A673 (cell line): ENCODE data around the gene UBASH3B. TPM values are rescaled to one million over a fixed set of nuclear protein-coding genes. Genes with fewer than 3 reads are reported as not detected.

Experiments used
- BruUV-seq: library from RNA; stranded (reverse); fragments of 400-500 nt; replicated peaks from 2 replicates; lab custom pipeline; 2021; lab: Mats Ljungman, UMichigan
- CTCF ChIA-PET: fragments of 300-600 bp; sonication (Branson Sonifier 250); formaldehyde crosslinking; loops from one replicate; lab custom pipeline; 2022; ENCODE audit warnings: antibody characterized with exemption; lab: Charles Lee
- POLR2A ChIA-PET: fragments of 300-600 bp; sonication (Branson Sonifier 250); formaldehyde crosslinking; loops from one replicate; lab custom pipeline; 2022; ENCODE audit warnings: antibody characterized with exemption; ENCODE audit not compliant: low non-redundant PET; lab: Charles Lee
- DNase-seq: peaks from one replicate; pipeline ENCODE4 v3.0.0-alpha.2; 2015; ENCODE audit warnings: low spot score
- H3K27ac ChIP-seq: fragments of 200-600 bp; sonication (generic); 2 replicates; pipeline ENCODE4 v1.5.1; 2016; ENCODE audit warnings: mixed run types, low read depth, mild to moderate bottlenecking, mixed read lengths, antibody characterized with exemption, low read length; ENCODE audit not compliant: poor library complexity, severe bottlenecking
- H3K27me3 ChIP-seq: fragments of 200-600 bp; sonication (generic); replicated peaks from 2 replicates; pipeline ENCODE4 v1.6.1; 2017; ENCODE audit warnings: mixed run types, low read depth, mild to moderate bottlenecking, mixed read lengths, antibody characterized with exemption, low read length; ENCODE audit not compliant: insufficient read depth, poor library complexity
- H3K36me3 ChIP-seq: fragments of 200-600 bp; sonication (generic); 2 replicates; pipeline ENCODE4 v1.6.1; 2016; ENCODE audit warnings: mixed run types, mild to moderate bottlenecking, mixed read lengths, antibody characterized with exemption, low read length; ENCODE audit not compliant: insufficient read depth, poor library complexity, severe bottlenecking
- H3K4me1 ChIP-seq: fragments of 200-600 bp; sonication (generic); 2 replicates; pipeline ENCODE4 v1.6.1; 2017; ENCODE audit warnings: mixed run types, mild to moderate bottlenecking, mixed read lengths, antibody characterized with exemption, low read length; ENCODE audit not compliant: insufficient read depth, poor library complexity, severe bottlenecking
- H3K4me3 ChIP-seq: fragments of 200-600 bp; sonication (generic); 2 replicates; pipeline ENCODE4 v1.5.1; 2016; ENCODE audit warnings: low read depth, mixed run types, mild to moderate bottlenecking, mixed read lengths, low read length; ENCODE audit not compliant: poor library complexity, severe bottlenecking
- H3K9me3 ChIP-seq: fragments of 200-600 bp; sonication (generic); 2 replicates; pipeline ENCODE4 v1.6.1; 2016; ENCODE audit warnings: mixed run types, low read depth, mild to moderate bottlenecking, mixed read lengths, antibody characterized with exemption, low read length; ENCODE audit not compliant: poor library complexity, severe bottlenecking
- EZH2 ChIP-seq: fragments of 200-600 bp; sonication (generic); IDR thresholded peaks from 2 replicates; pipeline ENCODE4 v1.6.1; 2017; ENCODE audit warnings: borderline replicate concordance, low read depth, mild to moderate bottlenecking, mixed read lengths, antibody characterized with exemption, low read length; ENCODE audit not compliant: poor library complexity, severe bottlenecking
- intact Hi-C: fragments of 100-400 bp; cut with micrococcal nuclease; formaldehyde crosslinking; loops from one replicate; pipeline ENCODE4 v1.10.0; 2022; ENCODE audit not compliant: unreplicated experiment
- total RNA-seq: library from RNA; stranded (reverse); gene quantifications from 2 replicates; pipeline ENCODE4 v1.2.3, GENCODE V29; 2021
- TF ChIP-seq, protein P1 (sequence below): fragments of 300-800, 200-600 bp; sonication (generic); conservative IDR thresholded peaks from 2 replicates; pipeline ENCODE4 v1.5.1; 2017; ENCODE audit warnings: low read depth, mild to moderate bottlenecking, antibody characterized with exemption, low read length, moderate library complexity, mixed read lengths

The UBASH3B gene
- total RNA-seq, 1 experiment from 2014 or later: 15.3 TPM

DNA sequence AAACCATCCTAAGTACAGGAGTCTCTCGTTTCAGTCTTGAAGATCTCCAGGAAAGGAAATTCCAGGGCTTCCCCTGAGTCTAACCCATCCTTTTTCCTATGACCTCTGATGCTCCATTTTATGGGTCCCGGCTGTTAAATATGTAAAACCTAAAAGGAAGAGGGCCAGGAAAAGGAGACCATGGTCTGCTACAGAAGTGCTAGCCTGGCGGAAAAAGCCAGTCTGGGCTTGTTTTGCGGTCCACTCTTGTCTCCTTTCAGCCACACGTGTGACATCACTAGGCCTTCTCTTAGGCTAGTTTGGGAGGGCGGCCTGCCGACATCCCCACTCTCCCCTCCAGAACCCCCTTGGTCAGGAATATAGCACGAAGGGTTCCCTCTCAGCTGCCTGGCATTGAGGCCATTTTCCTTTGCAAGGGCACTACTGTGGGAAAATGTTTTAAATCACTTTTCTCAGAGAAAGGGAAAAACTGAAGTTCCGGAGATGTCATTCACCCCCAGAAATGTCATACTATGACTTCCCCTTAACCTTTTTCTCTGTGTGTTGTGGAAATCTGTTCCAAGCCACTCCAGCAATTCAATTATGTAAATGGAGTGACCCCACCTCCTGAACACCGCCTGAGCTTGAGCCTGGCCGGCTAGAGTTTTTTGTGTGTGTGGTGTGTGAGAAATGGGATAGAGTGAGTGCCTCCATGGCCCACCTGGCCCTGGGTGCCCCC is 86.9 kb downstream of the UBASH3B start:
- no peaks in the 10 kb centered on the region for H3K9me3 ChIP-seq
- DNase-seq: no peak
- H3K27me3 ChIP-seq: no peaks in the 10 kb centered on the region
- intact Hi-C loops: no loop called here
- CTCF ChIA-PET: no interaction called here
- no peak overlapping the region for H3K4me3 ChIP-seq
- TF ChIP-seq, protein P1, sequence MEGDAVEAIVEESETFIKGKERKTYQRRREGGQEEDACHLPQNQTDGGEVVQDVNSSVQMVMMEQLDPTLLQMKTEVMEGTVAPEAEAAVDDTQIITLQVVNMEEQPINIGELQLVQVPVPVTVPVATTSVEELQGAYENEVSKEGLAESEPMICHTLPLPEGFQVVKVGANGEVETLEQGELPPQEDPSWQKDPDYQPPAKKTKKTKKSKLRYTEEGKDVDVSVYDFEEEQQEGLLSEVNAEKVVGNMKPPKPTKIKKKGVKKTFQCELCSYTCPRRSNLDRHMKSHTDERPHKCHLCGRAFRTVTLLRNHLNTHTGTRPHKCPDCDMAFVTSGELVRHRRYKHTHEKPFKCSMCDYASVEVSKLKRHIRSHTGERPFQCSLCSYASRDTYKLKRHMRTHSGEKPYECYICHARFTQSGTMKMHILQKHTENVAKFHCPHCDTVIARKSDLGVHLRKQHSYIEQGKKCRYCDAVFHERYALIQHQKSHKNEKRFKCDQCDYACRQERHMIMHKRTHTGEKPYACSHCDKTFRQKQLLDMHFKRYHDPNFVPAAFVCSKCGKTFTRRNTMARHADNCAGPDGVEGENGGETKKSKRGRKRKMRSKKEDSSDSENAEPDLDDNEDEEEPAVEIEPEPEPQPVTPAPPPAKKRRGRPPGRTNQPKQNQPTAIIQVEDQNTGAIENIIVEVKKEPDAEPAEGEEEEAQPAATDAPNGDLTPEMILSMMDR: no peak
- no peak for TF ChIP-seq EZH2
- POLR2A ChIA-PET: no interaction called here
- H3K27ac ChIP-seq: no peak overlapping the region
- no TSS peak for BruUV-seq
- peaks cover 20% of the 10 kb centered on the region for H3K4me1 ChIP-seq
- H3K36me3 ChIP-seq: no peaks in the 10 kb centered on the region

DNA sequence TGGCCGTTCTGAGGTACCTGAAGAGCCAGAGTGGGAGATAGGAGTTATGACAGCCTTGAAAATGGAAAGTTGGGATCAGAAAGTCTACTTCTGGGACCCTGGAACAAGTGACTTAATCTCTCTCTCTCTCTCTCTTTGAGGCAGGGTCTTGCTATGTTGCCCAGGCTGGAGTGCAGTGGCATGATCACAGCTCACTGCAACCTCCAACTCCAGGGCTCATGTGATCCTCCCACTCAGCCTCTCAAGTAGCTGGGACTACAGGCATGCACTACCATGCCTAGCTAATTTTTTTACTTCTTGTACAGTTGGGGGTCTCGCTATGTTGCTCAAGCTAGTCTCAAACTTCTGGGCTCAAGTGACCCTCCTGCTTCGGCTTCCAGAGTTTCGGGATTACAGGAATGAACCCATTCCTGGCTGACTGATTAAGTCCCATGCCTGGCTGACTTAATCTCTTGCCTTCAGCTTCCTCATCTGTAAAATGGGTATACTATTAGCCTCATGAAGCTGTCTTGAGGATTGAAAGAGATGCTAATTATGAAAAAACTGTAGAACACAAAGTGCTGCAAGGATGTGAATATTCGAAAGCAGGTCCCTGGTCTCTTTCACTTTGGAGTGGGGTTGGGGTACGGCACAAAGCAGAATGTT is 87.7 kb downstream of the UBASH3B start:
- TF ChIP-seq, protein P1: no peak
- TF ChIP-seq EZH2: no peak
- intact Hi-C loops: no loop called here
- DNase-seq: no peak

DNA sequence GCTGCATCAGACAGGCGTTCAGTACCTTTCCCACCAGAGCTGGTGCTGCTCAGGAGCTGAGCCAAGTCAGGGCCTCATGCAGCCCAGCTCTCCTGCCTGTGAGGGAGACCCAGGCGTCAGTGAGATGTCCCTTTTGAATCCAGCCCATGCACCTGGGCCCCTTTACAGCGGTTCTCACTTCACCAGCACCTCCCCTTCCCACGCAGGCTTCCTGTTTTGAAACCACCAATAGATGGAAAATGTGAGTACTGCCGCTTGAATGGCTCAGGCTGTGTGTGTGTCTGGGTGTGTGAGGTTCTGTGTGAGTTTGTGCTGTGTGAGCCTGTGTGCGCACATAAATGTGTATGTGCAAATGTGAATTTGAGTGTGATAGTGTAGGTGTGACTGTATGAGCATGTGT is 88.4 kb downstream of the UBASH3B start:
- no TSS peak for BruUV-seq
- no peak for TF ChIP-seq EZH2
- TF ChIP-seq, protein P1: no peak
- no peak overlapping the region for H3K4me3 ChIP-seq
- no peak for DNase-seq
- intact Hi-C loops: no loop called here
- no peak overlapping the region for H3K27ac ChIP-seq
- peaks cover 35% of the 10 kb centered on the region for H3K4me1 ChIP-seq
- no peaks in the 10 kb centered on the region for H3K27me3 ChIP-seq
- ChIA-PET POLR2A (no interaction called here), CTCF (no interaction called here)
- no peaks in the 10 kb centered on the region for H3K36me3 ChIP-seq
- H3K9me3 ChIP-seq: no peaks in the 10 kb centered on the region

More for the DNA sequence above, 87.7 kb downstream of the UBASH3B start:
- ChIA-PET CTCF (no interaction called here), POLR2A (no interaction called here)
- Histone ChIP-seq H3K4me1 (peaks cover 27% of the 10 kb centered on the region), H3K27ac (no peak overlapping the region), H3K27me3 (no peaks in the 10 kb centered on the region), H3K9me3 (no peaks in the 10 kb centered on the region), H3K36me3 (no peaks in the 10 kb centered on the region), H3K4me3 (no peak overlapping the region)
- no TSS peak for BruUV-seq
